ENCODE results near the gene RBFOX2. TPM values are rescaled to one million over a fixed set of nuclear protein-coding genes. Genes with fewer than 3 reads are reported as not detected.

RBFOX2 gene
- total RNA-seq, 1 donor from 2014 or later, result 64.1 TPM

- DNase-seq (no peak), ATAC-seq (no peak)
- no peak overlapping the region for H3K27ac ChIP-seq
- H3K27me3 ChIP-seq, result no peaks in the 10 kb centered on the region
- intact Hi-C loops (cut with DNase I), result no loop called here
- no peaks in the 10 kb centered on the region for H3K9me3 ChIP-seq
- no peak overlapping the region for H3K4me3 ChIP-seq
- H3K36me3 ChIP-seq, result no peaks in the 10 kb centered on the region
- no peak for TF ChIP-seq CTCF (IDR thresholded peaks at IDR 0.05)
- no peaks in the 10 kb centered on the region for H3K4me1 ChIP-seq
Measured at GRCh38 chr22:35695202-35695601, 333.4 kb downstream of the RBFOX2 start.

- DNase-seq, result no peak
- H3K9me3 ChIP-seq, result no peaks in the 10 kb centered on the region
- intact Hi-C loops (cut with DNase I), result no loop called here
- H3K27ac ChIP-seq, result no peak overlapping the region
- no peaks in the 10 kb centered on the region for H3K36me3 ChIP-seq
- no peaks in the 10 kb centered on the region for H3K4me1 ChIP-seq
- H3K27me3 ChIP-seq, result no peaks in the 10 kb centered on the region
- TF ChIP-seq CTCF (IDR thresholded peaks at IDR 0.05), result no peak
- no peak for ATAC-seq
- H3K4me3 ChIP-seq, result no peak overlapping the region
Measured at GRCh38 chr22:35690001-35690400, 338.6 kb downstream of the RBFOX2 start.

- no peaks in the 10 kb centered on the region for H3K27me3 ChIP-seq
- H3K4me1 ChIP-seq, result no peaks in the 10 kb centered on the region
- H3K4me3 ChIP-seq, result no peak overlapping the region
- H3K9me3 ChIP-seq, result no peaks in the 10 kb centered on the region
- no peak for TF ChIP-seq CTCF (IDR thresholded peaks at IDR 0.05)
- no peak for ATAC-seq
- intact Hi-C loops (cut with DNase I), result no loop called here
- no peak for DNase-seq
- H3K36me3 ChIP-seq, result no peaks in the 10 kb centered on the region
- no peak overlapping the region for H3K27ac ChIP-seq
Measured at GRCh38 chr22:35688913-35689675, 339.5 kb downstream of the RBFOX2 start.

Other genes starting within 250 kb of the RBFOX2 start
- 58.2 TPM for gene APOL3, start 131.9 kb upstream of the RBFOX2 start, total RNA-seq
- 14.3 TPM for gene APOL4, start 173.0 kb upstream of the RBFOX2 start, total RNA-seq
- 51.6 TPM for gene APOL2, start 210.7 kb upstream of the RBFOX2 start, total RNA-seq
- gene APOL1, start 224.3 kb upstream of the RBFOX2 start, total RNA-seq, result 92.8 TPM

All from upper lobe of right lung (tissue), 1 donor.